ENCODE measurements around the gene INSYN1. TPM values are rescaled to one million over a fixed set of nuclear protein-coding genes. Genes with fewer than 3 reads are reported as not detected.

The INSYN1 gene
- total RNA-seq, 2 donors from 2014 or later: not detected

GRCh38 chr15:73750951-73751350 lies 2.2 kb downstream of the INSYN1 start:
- H3K36me3 Mint-ChIP-seq (ENCODE audit: insufficient read depth in 2 of 2): no peaks in the 10 kb centered on the region
- DNase-seq (no peak), ATAC-seq (replicated peaks in 1 of 2) (no peak)
- no peaks in the 10 kb centered on the region for H3K4me1 Mint-ChIP-seq (ENCODE audit: low read depth)
- H3K4me3 Mint-ChIP-seq: no peak overlapping the region
- peaks cover 44% of the 10 kb centered on the region for H3K27me3 Mint-ChIP-seq (ENCODE audit: low read depth)
- no peak overlapping the region for H3K27ac Mint-ChIP-seq
- H3K9me3 Mint-ChIP-seq: no peaks in the 10 kb centered on the region

GRCh38 chr15:73750438-73750837 lies 2.7 kb downstream of the INSYN1 start:
- no peaks in the 10 kb centered on the region for H3K36me3 Mint-ChIP-seq (ENCODE audit: insufficient read depth in 2 of 2)
- no peaks in the 10 kb centered on the region for H3K9me3 Mint-ChIP-seq
- DNase-seq: no peak
- H3K27ac Mint-ChIP-seq: no peak overlapping the region
- ATAC-seq (replicated peaks in 1 of 2): no peak
- H3K4me3 Mint-ChIP-seq: no peak overlapping the region
- H3K4me1 Mint-ChIP-seq (ENCODE audit: low read depth): no peaks in the 10 kb centered on the region
- H3K27me3 Mint-ChIP-seq (ENCODE audit: low read depth): peaks cover 44% of the 10 kb centered on the region

GRCh38 chr15:73749971-73750370 lies 3.2 kb downstream of the INSYN1 start:
- Mint-ChIP-seq H3K36me3 (ENCODE audit: insufficient read depth in 2 of 2) (no peaks in the 10 kb centered on the region), H3K27ac (no peak overlapping the region), H3K4me3 (no peak overlapping the region), H3K4me1 (ENCODE audit: low read depth) (no peaks in the 10 kb centered on the region), H3K9me3 (no peaks in the 10 kb centered on the region), H3K27me3 (ENCODE audit: low read depth) (peaks cover 46% of the 10 kb centered on the region)
- DNase-seq (no peak), ATAC-seq (replicated peaks in 1 of 2) (no peak)

GRCh38 chr15:73749533-73749932 lies 3.6 kb downstream of the INSYN1 start:
- Mint-ChIP-seq H3K4me3 (no peak overlapping the region), H3K27ac (no peak overlapping the region), H3K9me3 (no peaks in the 10 kb centered on the region), H3K36me3 (ENCODE audit: insufficient read depth in 2 of 2) (no peaks in the 10 kb centered on the region), H3K27me3 (ENCODE audit: low read depth) (peaks cover 47% of the 10 kb centered on the region), H3K4me1 (ENCODE audit: low read depth) (no peaks in the 10 kb centered on the region)
- ATAC-seq (replicated peaks in 1 of 2): no peak
- no peak for DNase-seq

- Mint-ChIP-seq H3K4me3 (no peak overlapping the region), H3K4me1 (ENCODE audit: low read depth) (no peaks in the 10 kb centered on the region), H3K36me3 (ENCODE audit: insufficient read depth in 2 of 2) (no peaks in the 10 kb centered on the region), H3K27ac (no peak overlapping the region), H3K9me3 (no peaks in the 10 kb centered on the region), H3K27me3 (ENCODE audit: low read depth) (peaks cover 39% of the 10 kb centered on the region)
- ATAC-seq (replicated peaks in 1 of 2) (no peak), DNase-seq (no peak)
Observed at GRCh38 chr15:73748730-73749129, 4.4 kb downstream of the INSYN1 start.

- Mint-ChIP-seq H3K27ac (no peak overlapping the region), H3K36me3 (ENCODE audit: insufficient read depth in 2 of 2) (no peaks in the 10 kb centered on the region), H3K4me1 (ENCODE audit: low read depth) (no peaks in the 10 kb centered on the region), H3K27me3 (ENCODE audit: low read depth) (peaks cover 36% of the 10 kb centered on the region), H3K4me3 (no peak overlapping the region), H3K9me3 (no peaks in the 10 kb centered on the region)
- no peak for ATAC-seq (replicated peaks in 1 of 2)
- DNase-seq: no peak
Observed at GRCh38 chr15:73747847-73748590, 5.1 kb downstream of the INSYN1 start.

GRCh38 chr15:73746883-73747282 lies 6.3 kb downstream of the INSYN1 start:
- no peaks in the 10 kb centered on the region for H3K36me3 Mint-ChIP-seq (ENCODE audit: insufficient read depth in 2 of 2)
- no peaks in the 10 kb centered on the region for H3K4me1 Mint-ChIP-seq (ENCODE audit: low read depth)
- ATAC-seq (replicated peaks in 1 of 2): no peak
- no peaks in the 10 kb centered on the region for H3K9me3 Mint-ChIP-seq
- no peak for DNase-seq
- H3K27me3 Mint-ChIP-seq (ENCODE audit: low read depth): peaks cover 36% of the 10 kb centered on the region
- no peak overlapping the region for H3K4me3 Mint-ChIP-seq
- H3K27ac Mint-ChIP-seq: no peak overlapping the region

GRCh38 chr15:73746261-73746660 lies 6.9 kb downstream of the INSYN1 start:
- Mint-ChIP-seq H3K36me3 (ENCODE audit: insufficient read depth in 2 of 2) (no peaks in the 10 kb centered on the region), H3K27ac (no peak overlapping the region), H3K4me3 (no peak overlapping the region), H3K9me3 (no peaks in the 10 kb centered on the region), H3K4me1 (ENCODE audit: low read depth) (no peaks in the 10 kb centered on the region), H3K27me3 (ENCODE audit: low read depth) (peaks cover 36% of the 10 kb centered on the region)
- DNase-seq (no peak), ATAC-seq (replicated peaks in 1 of 2) (no peak)

- Mint-ChIP-seq H3K9me3 (no peaks in the 10 kb centered on the region), H3K27me3 (ENCODE audit: low read depth) (peaks cover 32% of the 10 kb centered on the region), H3K36me3 (ENCODE audit: insufficient read depth in 2 of 2) (no peaks in the 10 kb centered on the region), H3K4me3 (no peak overlapping the region), H3K4me1 (ENCODE audit: low read depth) (no peaks in the 10 kb centered on the region), H3K27ac (no peak overlapping the region)
- DNase-seq: no peak
- ATAC-seq (replicated peaks in 1 of 2): no peak
Observed at GRCh38 chr15:73745073-73745472, 8.1 kb downstream of the INSYN1 start.

- no peak for ATAC-seq (replicated peaks in 1 of 2)
- Mint-ChIP-seq H3K27me3 (ENCODE audit: low read depth) (peaks cover 27% of the 10 kb centered on the region), H3K27ac (no peak overlapping the region), H3K4me1 (ENCODE audit: low read depth) (no peaks in the 10 kb centered on the region), H3K9me3 (no peaks in the 10 kb centered on the region), H3K36me3 (ENCODE audit: insufficient read depth in 2 of 2) (no peaks in the 10 kb centered on the region), H3K4me3 (no peak overlapping the region)
- DNase-seq: no peak
Observed at GRCh38 chr15:73744293-73744692, 8.9 kb downstream of the INSYN1 start.

- DNase-seq: no peak
- Mint-ChIP-seq H3K27ac (no peak overlapping the region), H3K27me3 (ENCODE audit: low read depth) (peaks cover 19% of the 10 kb centered on the region), H3K36me3 (ENCODE audit: insufficient read depth in 2 of 2) (no peaks in the 10 kb centered on the region), H3K4me3 (no peak overlapping the region), H3K9me3 (no peaks in the 10 kb centered on the region), H3K4me1 (ENCODE audit: low read depth) (no peaks in the 10 kb centered on the region)
- no peak for ATAC-seq (replicated peaks in 1 of 2)
Observed at GRCh38 chr15:73741321-73741836, 11.8 kb downstream of the INSYN1 start.

GRCh38 chr15:73740152-73741048 lies 12.8 kb downstream of the INSYN1 start:
- H3K9me3 Mint-ChIP-seq: no peaks in the 10 kb centered on the region
- no peak overlapping the region for H3K27ac Mint-ChIP-seq
- DNase-seq: no peak
- H3K4me3 Mint-ChIP-seq: no peak overlapping the region
- no peaks in the 10 kb centered on the region for H3K4me1 Mint-ChIP-seq (ENCODE audit: low read depth)
- H3K36me3 Mint-ChIP-seq (ENCODE audit: insufficient read depth in 2 of 2): no peaks in the 10 kb centered on the region
- H3K27me3 Mint-ChIP-seq (ENCODE audit: low read depth): peaks cover 9% of the 10 kb centered on the region
- ATAC-seq (replicated peaks in 1 of 2): no peak

GRCh38 chr15:73737535-73737934 lies 15.6 kb downstream of the INSYN1 start:
- H3K36me3 Mint-ChIP-seq (ENCODE audit: insufficient read depth in 2 of 2): no peaks in the 10 kb centered on the region
- no peaks in the 10 kb centered on the region for H3K9me3 Mint-ChIP-seq
- ATAC-seq (replicated peaks in 1 of 2) (no peak), DNase-seq (no peak)
- H3K4me1 Mint-ChIP-seq (ENCODE audit: low read depth): no peaks in the 10 kb centered on the region
- no peaks in the 10 kb centered on the region for H3K27me3 Mint-ChIP-seq (ENCODE audit: low read depth)
- no peak overlapping the region for H3K27ac Mint-ChIP-seq
- no peak overlapping the region for H3K4me3 Mint-ChIP-seq

All from activated T-cell treated with anti-CD3 and anti-CD28 coated beads, Interleukin-2, amount 50 U/mL, for 72 hours (primary cell).